ENCODE data around the gene FAR1. TPM values are rescaled to one million over a fixed set of nuclear protein-coding genes. Genes with fewer than 3 reads are reported as not detected.
"Not testable (repeated sequence)": the region's sequence is repeated elsewhere in the genome, so short reads cannot be mapped to it uniquely, and the experiment has no call there.

FAR1 gene
- total RNA-seq = 38.6 and 46.8 TPM in 2 replicates

GRCh38 chr11:13668102-13668956 is at the start of gene FAR1:
FAR1 (plus strand) TSS chr11:13668668; CDS start chr11:13694766, 26,098 bp downstream.
- peak; percentile 99 for DNase-seq (ENCODE audit: low read depth in 2 of 2)

GRCh38 chr11:13620063-13620462 is 48.4 kb upstream of the FAR1 start:
- no peak for DNase-seq (ENCODE audit: low read depth in 2 of 2)

GRCh38 chr11:13626818-13627217 is 41.6 kb upstream of the FAR1 start:
- not testable (repeated sequence) for DNase-seq (ENCODE audit: low read depth in 2 of 2)

GRCh38 chr11:13628634-13629033 is 39.8 kb upstream of the FAR1 start:
- DNase-seq (ENCODE audit: low read depth in 2 of 2) = not testable (repeated sequence)

- no peak for DNase-seq (ENCODE audit: low read depth in 2 of 2)
Observed at GRCh38 chr11:13629779-13630178, 38.7 kb upstream of the FAR1 start.

GRCh38 chr11:13635290-13635689 is 33.2 kb upstream of the FAR1 start:
- DNase-seq (ENCODE audit: low read depth in 2 of 2) = no peak

- DNase-seq (ENCODE audit: low read depth in 2 of 2) = no peak
Observed at GRCh38 chr11:13635804-13636203, 32.7 kb upstream of the FAR1 start.

- DNase-seq (ENCODE audit: low read depth in 2 of 2) = no peak
Observed at GRCh38 chr11:13637125-13638069, 31.1 kb upstream of the FAR1 start.

GRCh38 chr11:13638422-13638821 is 30.0 kb upstream of the FAR1 start:
- no peak for DNase-seq (ENCODE audit: low read depth in 2 of 2)

GRCh38 chr11:13644997-13645687 is 23.3 kb upstream of the FAR1 start:
- DNase-seq (ENCODE audit: low read depth in 2 of 2) = peak; percentile 17 to 29

- no peak for DNase-seq (ENCODE audit: low read depth in 2 of 2)
Observed at GRCh38 chr11:13647391-13647790, 21.1 kb upstream of the FAR1 start.

GRCh38 chr11:13649619-13650018 is 18.8 kb upstream of the FAR1 start:
- DNase-seq (ENCODE audit: low read depth in 2 of 2) = no peak

- not testable (repeated sequence) for DNase-seq (ENCODE audit: low read depth in 2 of 2)
Observed at GRCh38 chr11:13651515-13651914, 17.0 kb upstream of the FAR1 start.

- DNase-seq (ENCODE audit: low read depth in 2 of 2) = no peak
Observed at GRCh38 chr11:13661074-13661623, 7.3 kb upstream of the FAR1 start.

- DNase-seq (ENCODE audit: low read depth in 2 of 2) = peak in 1 of 2 donors; percentile 20
Observed at GRCh38 chr11:13663631-13664071, 4.8 kb upstream of the FAR1 start.

- no peak for DNase-seq (ENCODE audit: low read depth in 2 of 2)
Observed at GRCh38 chr11:13664351-13664750, 4.1 kb upstream of the FAR1 start.

GRCh38 chr11:13666708-13667107 is 1.8 kb upstream of the FAR1 start:
- DNase-seq (ENCODE audit: low read depth in 2 of 2) = no peak

GRCh38 chr11:13667245-13667644 is 1.2 kb upstream of the FAR1 start:
- DNase-seq (ENCODE audit: low read depth in 2 of 2) = peak in 1 of 2 donors; percentile 19

GRCh38 chr11:13667795-13668101 is 720 bp upstream of the FAR1 start:
- peak in 1 of 2 donors; percentile 2 for DNase-seq (ENCODE audit: low read depth in 2 of 2)

GRCh38 chr11:13668957-13669521 is 571 bp downstream of the FAR1 start:
- peak; percentile 35 to 39 for DNase-seq (ENCODE audit: low read depth in 2 of 2)

All from lung microvascular endothelial cell (primary cell).